HCT116 (cell line): Measurements from ENCODE around the gene CARMIL1. TPM values are rescaled to one million over a fixed set of nuclear protein-coding genes. Genes with fewer than 3 reads are reported as not detected.

ENCODE experiments used
- ATAC-seq: fragments of 200-7000 bp; cut with Tn5 transposase; 2 replicates; pipeline ENCODE4 v1.9.1; 2020; ENCODE audit warnings: mild to moderate bottlenecking, moderate library complexity
- BruUV-seq: library from RNA; stranded (reverse); fragments of 400-500 nt; replicated peaks from 2 replicates; lab custom pipeline; 2021; lab: Mats Ljungman, UMichigan
- CTCF ChIA-PET: fragments of 300-600 bp; sonication (Branson Sonifier 250); formaldehyde crosslinking; loops from one replicate; lab custom pipeline; 2021; ENCODE audit warnings: antibody characterized with exemption; lab: Charles Lee
- POLR2A ChIA-PET: fragments of 300-600, 350-600 bp; sonication (Branson Sonifier 250); formaldehyde crosslinking; loops from one replicate; lab custom pipeline; 2021; ENCODE audit warnings: antibody characterized with exemption; lab: Charles Lee
- RAD21 ChIA-PET, 2 experiments: fragments of 300-600 bp; sonication (Branson Sonifier 250); formaldehyde crosslinking; loops; one replicate each; lab custom pipeline; 2023; ENCODE audit warnings: low total read pairs in 2 of 2; ENCODE audit not compliant: uncharacterized antibody in 2 of 2, unreplicated experiment in 2 of 2, low non-redundant PET in 1 of 2; lab: Charles Lee
- DNase-seq: peaks from one replicate; pipeline ENCODE4 v3.0.0-alpha.2; 2010; ENCODE audit warnings: low read depth, low spot score
- H2AFZ ChIP-seq: fragments of 200-600 bp; shearing (Covaris generic), sonication (generic); 2 replicates; pipeline ENCODE4 v1.6.1; 2017; ENCODE audit warnings: low read depth, mixed run types, mixed read lengths, antibody characterized with exemption, low read length; ENCODE audit not compliant: poor library complexity, severe bottlenecking
- H3K27ac ChIP-seq: 2 replicates; pipeline ENCODE4 v1.5.1; 2012; ENCODE audit warnings: low read depth, low read length
- H3K27me3 ChIP-seq: fragments of 200-600 bp; sonication (generic); 2 replicates; pipeline ENCODE4 v1.6.1; 2016; ENCODE audit warnings: mixed run types, low read length, mixed read lengths; ENCODE audit not compliant: insufficient read depth
- H3K36me3 ChIP-seq, 2 experiments: fragments of 200-500 bp in 1 of 2; fragments of 200-600 bp in 1 of 2; sonication (Bioruptor generic) in 1 of 2; sonication (generic) in 1 of 2; 2 replicates each; pipeline versions ENCODE4 v1.5.1 to v1.6.1; 2014 to 2016; ENCODE audit warnings: low read length in 2 of 2, inconsistent platforms in 1 of 2, mixed read lengths in 1 of 2, mixed run types in 1 of 2; ENCODE audit not compliant: insufficient read depth in 2 of 2, control insufficient read depth in 1 of 2
- H3K4me1 ChIP-seq, 2 experiments: fragments of 200-600 bp in 1 of 2; sonication (generic) in 1 of 2; 2 replicates each; pipeline versions ENCODE4 v1.5.1 to v1.6.1; 2012 to 2017; ENCODE audit warnings: low read length in 2 of 2, inconsistent platforms in 1 of 2, mild to moderate bottlenecking in 1 of 2, mixed read lengths in 1 of 2, mixed run types in 1 of 2, moderate library complexity in 1 of 2; ENCODE audit not compliant: insufficient read depth in 2 of 2, control insufficient read depth in 1 of 2
- H3K4me2 ChIP-seq: fragments of 200-600 bp; sonication (generic); 2 replicates; pipeline ENCODE4 v1.6.1; 2017; ENCODE audit warnings: mixed run types, low read length, mixed read lengths
- H3K4me3 ChIP-seq, 2 experiments: fragments of 200-600 bp in 1 of 2; sonication (generic) in 1 of 2; replicated peaks in 1 of 2; 2 replicates each; pipeline ENCODE4 v1.5.1; 2011 to 2016; ENCODE audit warnings: low read length in 2 of 2, control low read depth in 1 of 2, low read depth in 1 of 2, mild to moderate bottlenecking in 1 of 2, mixed read lengths in 1 of 2, mixed run types in 1 of 2
- H3K79me2 ChIP-seq: fragments of 200-600 bp; sonication (generic); 2 replicates; pipeline ENCODE4 v1.6.1; 2017; ENCODE audit warnings: mild to moderate bottlenecking, mixed run types, low read length, moderate library complexity, mixed read lengths; ENCODE audit not compliant: insufficient read depth
- H3K9ac ChIP-seq: fragments of 200-600 bp; sonication (generic); 2 replicates; pipeline ENCODE4 v1.6.1; 2016; ENCODE audit warnings: low read length, mixed read lengths
- H3K9me2 ChIP-seq: fragments of 200-600 bp; sonication (generic), shearing (Covaris generic); 2 replicates; pipeline ENCODE4 v1.6.1; 2017; ENCODE audit warnings: mixed run types, mild to moderate bottlenecking, moderate library complexity; ENCODE audit not compliant: insufficient read depth
- H3K9me3 ChIP-seq, 2 experiments: fragments of 200-500 bp in 1 of 2; fragments of 200-600 bp in 1 of 2; sonication (Bioruptor generic) in 1 of 2; sonication (generic) in 1 of 2; 2 replicates each; pipeline ENCODE4 v1.6.1; 2014 to 2017; ENCODE audit warnings: low read length in 2 of 2, mixed read lengths in 2 of 2, inconsistent platforms in 1 of 2, low read depth in 1 of 2, mild to moderate bottlenecking in 1 of 2, mixed run types in 1 of 2, moderate library complexity in 1 of 2; ENCODE audit not compliant: control insufficient read depth in 1 of 2, insufficient read depth in 1 of 2
- H4K20me1 ChIP-seq: fragments of 200-600 bp; sonication (generic), shearing (Covaris generic); 2 replicates; pipeline ENCODE4 v1.6.1; 2017; ENCODE audit warnings: mixed run types, mild to moderate bottlenecking, moderate library complexity; ENCODE audit not compliant: insufficient read depth
- EGR1 ChIP-seq: IDR thresholded peaks from 2 replicates; pipeline ENCODE4 v1.6.1; 2012; ENCODE audit warnings: low read depth
- EZH2phosphoT487 ChIP-seq: fragments of 200-600 bp; IDR thresholded peaks from 2 replicates; pipeline ENCODE4 v1.6.1; 2018; ENCODE audit warnings: antibody characterized with exemption, borderline replicate concordance
- POLR2AphosphoS5 ChIP-seq: IDR thresholded peaks from 2 replicates; pipeline ENCODE4 v1.6.1; 2011; ENCODE audit warnings: mild to moderate bottlenecking, low read depth, low read length, moderate library complexity
- RAD21 ChIP-seq: IDR thresholded peaks from 2 replicates; pipeline ENCODE4 v1.6.1; 2012; ENCODE audit warnings: low read depth, mild to moderate bottlenecking
- SIN3A ChIP-seq: IDR thresholded peaks from 2 replicates; pipeline ENCODE4 v1.6.1; 2012; ENCODE audit warnings: low read depth
- SP1 ChIP-seq: IDR thresholded peaks from 2 replicates; pipeline ENCODE4 v1.6.1; 2012; ENCODE audit warnings: low read depth
- SRF ChIP-seq: IDR thresholded peaks from 2 replicates; pipeline ENCODE4 v1.6.1; 2012; ENCODE audit warnings: low read depth
- intact Hi-C: fragments of 100-400 bp; cut with micrococcal nuclease; formaldehyde crosslinking; loops from 2 replicates; pipeline ENCODE4 v1.10.0; 2022
- total RNA-seq: library from RNA; stranded (reverse); gene quantifications from one replicate; pipeline ENCODE4 v1.2.1, GENCODE V29; 2021; ENCODE audit not compliant: unreplicated experiment
- TF ChIP-seq, protein P1 (sequence below), 3 experiments: fragments of 200-600 bp in 1 of 3; sonication (generic) in 1 of 3; IDR thresholded peaks in 2 of 3; conservative IDR thresholded peaks in 1 of 3; 2 replicates each; pipeline ENCODE4 v1.5.1; 2012 to 2017; ENCODE audit warnings: low read depth in 2 of 3, low read length in 2 of 3, antibody characterized with exemption in 1 of 3, borderline replicate concordance in 1 of 3, control low read depth in 1 of 3, mild to moderate bottlenecking in 1 of 3, mixed read lengths in 1 of 3, mixed run types in 1 of 3, moderate library complexity in 1 of 3; ENCODE audit not compliant: insufficient read depth in 1 of 3
- TF ChIP-seq, protein P2 (sequence below): IDR thresholded peaks from 2 replicates; pipeline ENCODE4 v1.6.1; 2012
- TF ChIP-seq, protein P3 (sequence below): IDR thresholded peaks from 2 replicates; pipeline ENCODE4 v1.6.1; 2011; ENCODE audit warnings: mild to moderate bottlenecking, low read length, moderate library complexity; ENCODE audit not compliant: insufficient replicate concordance; ENCODE audit errors: extremely low read depth

The CARMIL1 gene
- total RNA-seq, 1 experiment from 2014 or later, result 21.7 TPM

DNA sequence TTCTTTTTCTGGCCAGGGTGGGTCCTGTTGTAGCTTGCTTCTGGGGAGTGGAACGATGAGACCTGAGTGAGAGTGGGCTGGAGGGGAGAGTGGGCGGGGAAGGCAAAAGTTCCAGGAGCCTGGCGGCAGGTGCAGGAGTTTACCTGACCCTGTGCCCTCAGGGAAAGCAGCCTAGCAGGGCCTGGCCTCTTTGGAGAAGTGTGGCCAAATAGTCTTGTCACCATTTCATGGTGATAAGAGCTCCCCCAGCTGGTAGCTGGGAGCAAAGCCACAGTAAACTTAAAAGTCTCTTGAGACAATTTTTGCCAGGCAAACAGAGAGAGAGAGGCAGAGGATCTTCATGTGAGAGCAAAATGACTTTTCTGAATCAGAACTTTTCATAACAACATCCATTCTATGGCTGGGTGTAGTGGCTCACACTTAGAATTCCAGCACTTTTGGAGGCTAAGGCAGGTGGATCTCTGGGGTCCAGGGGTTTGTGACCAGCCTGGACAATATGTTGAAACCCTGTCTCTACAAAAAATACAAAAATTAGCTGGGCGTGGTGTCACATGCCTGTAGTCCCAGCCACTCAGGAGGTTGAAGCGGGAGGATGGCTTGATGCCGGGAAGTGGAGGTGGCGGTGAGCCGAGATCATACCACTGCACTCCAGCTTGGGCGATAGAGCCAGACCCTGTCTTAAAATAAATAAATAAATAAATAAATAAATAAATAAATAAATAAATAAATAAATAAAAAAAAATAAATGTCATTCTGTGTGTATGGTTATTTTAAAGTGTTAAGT, 211.0 kb downstream of the CARMIL1 start:
- Histone ChIP-seq H2AFZ (no peak overlapping the region), H3K27me3 (no peaks in the 10 kb centered on the region), H4K20me1 (no peaks in the 10 kb centered on the region), H3K9me2 (no peaks in the 10 kb centered on the region; the same call in 1 of the 2 replicates), H3K4me2 (no peak overlapping the region), H3K4me1 (peaks cover 0 to 16% of the 10 kb centered on the region in 2 experiments; a peak in 1 of 4 replicates), H3K4me3 (no peak overlapping the region), H3K79me2 (no peaks in the 10 kb centered on the region), H3K9ac (no peak overlapping the region), H3K9me3 (no peaks in the 10 kb centered on the region), H3K36me3 (no peaks in the 10 kb centered on the region), H3K27ac (no peak overlapping the region)
- DNase-seq, result peak; percentile 69
- CTCF ChIA-PET, result interaction anchor here (0.6 to 5.4 kb wide), 24 partner anchors 10 to 269 kb away, joined by 3 to 44 read pairs (median 4); partner anchors contain the start of gene CARMIL1
- BruUV-seq, result no TSS peak
- POLR2A ChIA-PET, result interaction anchor here (1.0 to 1.3 kb wide), 2 partner anchors 212 to 225 kb away, joined by 3 to 4 read pairs; no protein-coding TSS in a partner anchor
- intact Hi-C loops, result loop anchor here (1.0 kb wide), 3 partner anchors 212 to 267 kb away; no protein-coding TSS in a partner anchor
- TF ChIP-seq EZH2phosphoT487, result no peak
- TF ChIP-seq, protein P1, sequence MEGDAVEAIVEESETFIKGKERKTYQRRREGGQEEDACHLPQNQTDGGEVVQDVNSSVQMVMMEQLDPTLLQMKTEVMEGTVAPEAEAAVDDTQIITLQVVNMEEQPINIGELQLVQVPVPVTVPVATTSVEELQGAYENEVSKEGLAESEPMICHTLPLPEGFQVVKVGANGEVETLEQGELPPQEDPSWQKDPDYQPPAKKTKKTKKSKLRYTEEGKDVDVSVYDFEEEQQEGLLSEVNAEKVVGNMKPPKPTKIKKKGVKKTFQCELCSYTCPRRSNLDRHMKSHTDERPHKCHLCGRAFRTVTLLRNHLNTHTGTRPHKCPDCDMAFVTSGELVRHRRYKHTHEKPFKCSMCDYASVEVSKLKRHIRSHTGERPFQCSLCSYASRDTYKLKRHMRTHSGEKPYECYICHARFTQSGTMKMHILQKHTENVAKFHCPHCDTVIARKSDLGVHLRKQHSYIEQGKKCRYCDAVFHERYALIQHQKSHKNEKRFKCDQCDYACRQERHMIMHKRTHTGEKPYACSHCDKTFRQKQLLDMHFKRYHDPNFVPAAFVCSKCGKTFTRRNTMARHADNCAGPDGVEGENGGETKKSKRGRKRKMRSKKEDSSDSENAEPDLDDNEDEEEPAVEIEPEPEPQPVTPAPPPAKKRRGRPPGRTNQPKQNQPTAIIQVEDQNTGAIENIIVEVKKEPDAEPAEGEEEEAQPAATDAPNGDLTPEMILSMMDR (IDR thresholded peaks at IDR 0.05 in 2 of 3, conservative IDR thresholded peaks at IDR 0.05 in 1 of 3; ENCODE audit: borderline replicate concordance in 1 of 3, insufficient read depth in 1 of 3, low read depth in 2 of 3, low read length in 2 of 3), result peak; percentile 83 to 84 (median 84)
- TF ChIP-seq EGR1, result 0 out of 2 replicates have a peak, but pooled peaks have one; percentile 15
- TF ChIP-seq RAD21, result peak; percentile 88
- RAD21 ChIA-PET, result interaction anchor here (0.7 to 1.5 kb wide), 6 partner anchors 66 to 225 kb away, joined by 3 to 9 read pairs (median 4); partner anchors contain the start of gene CARMIL1 (in 2 of the 2)
- ATAC-seq, result peak; percentile 98

DNA sequence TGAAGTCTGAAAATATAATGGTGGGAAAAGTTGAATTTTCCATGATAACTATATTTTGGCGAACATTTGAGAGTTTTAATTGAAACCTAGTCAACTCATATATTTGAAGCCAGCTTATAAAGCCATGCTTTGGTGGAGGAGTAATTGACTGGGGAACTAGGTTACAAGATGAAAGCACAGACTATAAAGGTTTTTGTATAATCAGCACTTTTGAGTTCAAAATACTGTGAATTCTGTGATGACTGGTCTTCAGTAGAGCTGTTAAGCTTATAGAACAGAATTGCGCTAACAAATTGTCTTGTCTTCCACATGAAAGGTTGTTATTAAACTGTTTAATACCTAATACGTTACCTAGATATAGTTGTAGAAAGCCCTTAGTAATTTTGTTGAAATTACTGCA, 213.8 kb downstream of the CARMIL1 start:
- H3K4me1 ChIP-seq, result peaks cover 0 to 14% of the 10 kb centered on the region in 2 experiments; a peak in 1 of 4 replicates
- H3K27me3 ChIP-seq, result no peaks in the 10 kb centered on the region
- RAD21 ChIA-PET, result no interaction called here
- no peaks in the 10 kb centered on the region for H3K79me2 ChIP-seq
- H3K36me3 ChIP-seq, result no peaks in the 10 kb centered on the region
- no peaks in the 10 kb centered on the region for H3K9me3 ChIP-seq
- DNase-seq (no peak), ATAC-seq (no peak)
- CTCF ChIA-PET, result no interaction called here
- POLR2A ChIA-PET, result no interaction called here
- no peak overlapping the region for H3K27ac ChIP-seq
- H3K9me2 ChIP-seq, result no peaks in the 10 kb centered on the region; the same call in 1 of the 2 replicates
- no peaks in the 10 kb centered on the region for H4K20me1 ChIP-seq
- no peak overlapping the region for H3K4me2 ChIP-seq
- H2AFZ ChIP-seq, result no peak overlapping the region
- H3K4me3 ChIP-seq, result no peak overlapping the region
- intact Hi-C loops, result no loop called here
- no TSS peak for BruUV-seq
- H3K9ac ChIP-seq, result no peak overlapping the region
- TF ChIP-seq, protein P1 (IDR thresholded peaks at IDR 0.05 in 2 of 3, conservative IDR thresholded peaks at IDR 0.05 in 1 of 3; ENCODE audit: borderline replicate concordance in 1 of 3, insufficient read depth in 1 of 3, low read depth in 2 of 3, low read length in 2 of 3), result no peak
- TF ChIP-seq, protein P2, sequence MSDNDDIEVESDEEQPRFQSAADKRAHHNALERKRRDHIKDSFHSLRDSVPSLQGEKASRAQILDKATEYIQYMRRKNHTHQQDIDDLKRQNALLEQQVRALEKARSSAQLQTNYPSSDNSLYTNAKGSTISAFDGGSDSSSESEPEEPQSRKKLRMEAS, result no peak
- TF ChIP-seq, protein P3, sequence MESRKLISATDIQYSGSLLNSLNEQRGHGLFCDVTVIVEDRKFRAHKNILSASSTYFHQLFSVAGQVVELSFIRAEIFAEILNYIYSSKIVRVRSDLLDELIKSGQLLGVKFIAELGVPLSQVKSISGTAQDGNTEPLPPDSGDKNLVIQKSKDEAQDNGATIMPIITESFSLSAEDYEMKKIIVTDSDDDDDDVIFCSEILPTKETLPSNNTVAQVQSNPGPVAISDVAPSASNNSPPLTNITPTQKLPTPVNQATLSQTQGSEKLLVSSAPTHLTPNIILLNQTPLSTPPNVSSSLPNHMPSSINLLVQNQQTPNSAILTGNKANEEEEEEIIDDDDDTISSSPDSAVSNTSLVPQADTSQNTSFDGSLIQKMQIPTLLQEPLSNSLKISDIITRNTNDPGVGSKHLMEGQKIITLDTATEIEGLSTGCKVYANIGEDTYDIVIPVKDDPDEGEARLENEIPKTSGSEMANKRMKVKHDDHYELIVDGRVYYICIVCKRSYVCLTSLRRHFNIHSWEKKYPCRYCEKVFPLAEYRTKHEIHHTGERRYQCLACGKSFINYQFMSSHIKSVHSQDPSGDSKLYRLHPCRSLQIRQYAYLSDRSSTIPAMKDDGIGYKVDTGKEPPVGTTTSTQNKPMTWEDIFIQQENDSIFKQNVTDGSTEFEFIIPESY, result no peak
- TF ChIP-seq POLR2AphosphoS5, result no peak
- TF ChIP-seq SIN3A, result no peak
- no peak for TF ChIP-seq SRF
- TF ChIP-seq RAD21, result no peak
- no peak for TF ChIP-seq SP1
